GM18520 (cell line): Measurements from ENCODE around the gene NADK.

Experiments
- ATAC-seq: cut with Tn5 transposase; IDR thresholded peaks from one replicate; pipeline ENCODE4 v1.9.1; 2021; ENCODE audit not compliant: unreplicated experiment

NADK gene

GRCh38 chr1:1764876-1765470 is 13.3 kb downstream of the NADK start:
- ATAC-seq: no peak

- no peak for ATAC-seq
These were observed 14.3 kb downstream of the NADK start for GRCh38 chr1:1763657-1764621.

GRCh38 chr1:1761504-1762376 is 16.5 kb downstream of the NADK start:
- ATAC-seq: no peak

- no peak for ATAC-seq
These were observed 17.6 kb downstream of the NADK start for GRCh38 chr1:1760715-1761114.

- no peak for ATAC-seq
These were observed 18.0 kb downstream of the NADK start for GRCh38 chr1:1760345-1760650.

GRCh38 chr1:1759456-1760344 is 18.6 kb downstream of the NADK start:
- no peak for ATAC-seq

- ATAC-seq: no peak
These were observed 19.4 kb downstream of the NADK start for GRCh38 chr1:1758692-1759455.

- no peak for ATAC-seq
These were observed 20.1 kb downstream of the NADK start for GRCh38 chr1:1758059-1758621.

GRCh38 chr1:1757422-1758058 is 20.7 kb downstream of the NADK start:
- no peak for ATAC-seq

- ATAC-seq: no peak
These were observed 21.4 kb downstream of the NADK start for GRCh38 chr1:1756661-1757421.

GRCh38 chr1:1755852-1756251 is 22.4 kb downstream of the NADK start:
- ATAC-seq: no peak

GRCh38 chr1:1755426-1755825 is 22.8 kb downstream of the NADK start:
- no peak for ATAC-seq

GRCh38 chr1:1754051-1754815 is 24.0 kb downstream of the NADK start:
- no peak for ATAC-seq

- ATAC-seq: no peak
These were observed 24.7 kb downstream of the NADK start for GRCh38 chr1:1753607-1754005.

- no peak for ATAC-seq
These were observed 25.3 kb downstream of the NADK start for GRCh38 chr1:1752636-1753606.

- ATAC-seq: no peak
These were observed 26.1 kb downstream of the NADK start for GRCh38 chr1:1752190-1752589.
